ENCODE data around the gene ELMO3. TPM values are rescaled to one million over a fixed set of nuclear protein-coding genes. Genes with fewer than 3 reads are reported as not detected.

ELMO3 gene
- polyA plus RNA-seq, 1 donor from 2014 or later, result 2.2 TPM

GRCh38 chr16:67200491-67200890 is 1.6 kb downstream of the ELMO3 start:
- Histone ChIP-seq H3K9ac (ENCODE audit: low read length) (no peak overlapping the region), H3F3A (ENCODE audit: insufficient read depth, low read length, poor library complexity, severe bottlenecking) (no peaks in the 10 kb centered on the region), H3K36me3 (ENCODE audit: insufficient read depth, low read length) (no peaks in the 10 kb centered on the region), H4K20me1 (ENCODE audit: insufficient read depth) (no peaks in the 10 kb centered on the region), H3K9me3 (ENCODE audit: low read length) (no peaks in the 10 kb centered on the region), H3K27ac (ENCODE audit: low read length) (no peak overlapping the region), H2AFZ (ENCODE audit: low read depth, low read length) (no peak overlapping the region), H3K79me2 (replicated peaks; ENCODE audit: insufficient read depth, low read length) (no peaks in the 10 kb centered on the region), H3K9me2 (ENCODE audit: insufficient read depth, low read length) (no peaks in the 10 kb centered on the region), H3K4me3 (ENCODE audit: low read length) (no peak overlapping the region), H3K27me3 (ENCODE audit: insufficient read depth, low read depth, low read length) (no peaks in the 10 kb centered on the region), H3K4me2 (ENCODE audit: low read length) (no peak overlapping the region)
- no peak for TF ChIP-seq POLR2AphosphoS5 (IDR thresholded peaks at IDR 0.05)
- no peak for TF ChIP-seq REST (IDR thresholded peaks at IDR 0.05; ENCODE audit: borderline replicate concordance)
- TF ChIP-seq SMC3 (conservative IDR thresholded peaks at IDR 0.05; ENCODE audit: poor library complexity), result no peak
- TF ChIP-seq TAF1 (IDR thresholded peaks at IDR 0.05; ENCODE audit: low read depth), result no peak
- TF ChIP-seq EP300 (conservative IDR thresholded peaks at IDR 0.05; ENCODE audit: poor library complexity, severe bottlenecking), result no peak
- no peak for TF ChIP-seq RAD21 (conservative IDR thresholded peaks at IDR 0.05)
- no peak for TF ChIP-seq EZH2 (IDR thresholded peaks at IDR 0.05; ENCODE audit: borderline replicate concordance, insufficient read depth, low read length, poor library complexity, severe bottlenecking)
- no peak for TF ChIP-seq CTCF (IDR thresholded peaks at IDR 0.05; ENCODE audit: poor library complexity, severe bottlenecking)
- no peak for TF ChIP-seq MXI1 (conservative IDR thresholded peaks at IDR 0.05; ENCODE audit: poor library complexity, severe bottlenecking)

GRCh38 chr16:67201411-67202345 is 2.7 kb downstream of the ELMO3 start:
- H3K27ac ChIP-seq (ENCODE audit: low read length), result no peak overlapping the region
- no peaks in the 10 kb centered on the region for H3F3A ChIP-seq (ENCODE audit: insufficient read depth, low read length, poor library complexity, severe bottlenecking)
- H3K79me2 ChIP-seq (replicated peaks; ENCODE audit: insufficient read depth, low read length), result no peaks in the 10 kb centered on the region
- H3K9ac ChIP-seq (ENCODE audit: low read length), result no peak overlapping the region
- H2AFZ ChIP-seq (ENCODE audit: low read depth, low read length), result no peak overlapping the region
- TF ChIP-seq EZH2 (IDR thresholded peaks at IDR 0.05; ENCODE audit: borderline replicate concordance, insufficient read depth, low read length, poor library complexity, severe bottlenecking), result no peak
- TF ChIP-seq TAF1 (IDR thresholded peaks at IDR 0.05; ENCODE audit: low read depth), result no peak
- no peak for TF ChIP-seq SMC3 (conservative IDR thresholded peaks at IDR 0.05; ENCODE audit: poor library complexity)
- no peak for TF ChIP-seq EP300 (conservative IDR thresholded peaks at IDR 0.05; ENCODE audit: poor library complexity, severe bottlenecking)
- TF ChIP-seq RAD21 (conservative IDR thresholded peaks at IDR 0.05), result no peak
- no peak for TF ChIP-seq REST (IDR thresholded peaks at IDR 0.05; ENCODE audit: borderline replicate concordance)
- TF ChIP-seq POLR2AphosphoS5 (IDR thresholded peaks at IDR 0.05), result no peak
- no peak for TF ChIP-seq MXI1 (conservative IDR thresholded peaks at IDR 0.05; ENCODE audit: poor library complexity, severe bottlenecking)
- no peak for TF ChIP-seq CTCF (IDR thresholded peaks at IDR 0.05; ENCODE audit: poor library complexity, severe bottlenecking)
- no peaks in the 10 kb centered on the region for H4K20me1 ChIP-seq (ENCODE audit: insufficient read depth)
- H3K36me3 ChIP-seq (ENCODE audit: insufficient read depth, low read length), result no peaks in the 10 kb centered on the region
- H3K9me2 ChIP-seq (ENCODE audit: insufficient read depth, low read length), result no peaks in the 10 kb centered on the region
- no peak overlapping the region for H3K4me3 ChIP-seq (ENCODE audit: low read length)
- H3K27me3 ChIP-seq (ENCODE audit: insufficient read depth, low read depth, low read length), result no peaks in the 10 kb centered on the region
- H3K4me2 ChIP-seq (ENCODE audit: low read length), result no peak overlapping the region
- H3K9me3 ChIP-seq (ENCODE audit: low read length), result no peaks in the 10 kb centered on the region

All from neural cell (in vitro differentiated cells).